GM12865 (cell line): Measurements from ENCODE around the gene FASN.
A peak's percentile ranks its signal among the peaks of the same experiment; 100 is the strongest.
"Not testable (repeated sequence)": the region's sequence is repeated elsewhere in the genome, so short reads cannot be mapped to it uniquely, and the experiment has no call there.

Experiments used
- DNase-seq: peaks from one replicate; pipeline ENCODE4 v3.0.0; 2010; ENCODE audit warnings: low read depth
- H3K4me3 ChIP-seq: 2 replicates; pipeline ENCODE4 v1.5.1; 2011; ENCODE audit warnings: mild to moderate bottlenecking, low read depth, low read length, control low read depth
- CTCF ChIP-seq: IDR thresholded peaks from 2 replicates; pipeline ENCODE4 v1.5.1; 2011; ENCODE audit warnings: low read length, control low read depth, low read depth, inconsistent platforms; ENCODE audit not compliant: insufficient read depth; ENCODE audit errors: missing control alignments

Gene FASN

GRCh38 chr17:82043507-82043906 lies 54.5 kb downstream of the FASN start:
- H3K4me3 ChIP-seq, result no peak overlapping the region
- TF ChIP-seq CTCF, result no peak
- no peak for DNase-seq

- TF ChIP-seq CTCF, result no peak
- no peak overlapping the region for H3K4me3 ChIP-seq
- DNase-seq, result no peak
Measured at GRCh38 chr17:82042649-82043048, 55.4 kb downstream of the FASN start.

- TF ChIP-seq CTCF, result no peak
- DNase-seq, result no peak
Measured at GRCh38 chr17:82041144-82041814, 56.8 kb downstream of the FASN start.

GRCh38 chr17:82039695-82040299 lies 58.2 kb downstream of the FASN start:
- TF ChIP-seq CTCF, result no peak

More at GRCh38 chr17:82041144-82041814, 56.8 kb downstream of the FASN start:
- no peak overlapping the region for H3K4me3 ChIP-seq

GRCh38 chr17:82038796-82039409 lies 59.1 kb downstream of the FASN start:
- peak; percentile 35 for DNase-seq
- not testable (repeated sequence) for H3K4me3 ChIP-seq

More at GRCh38 chr17:82039695-82040299, 58.2 kb downstream of the FASN start:
- no peak for DNase-seq
- H3K4me3 ChIP-seq, result no peak overlapping the region

- DNase-seq, result no peak
- TF ChIP-seq CTCF, result no peak
- H3K4me3 ChIP-seq, result peak overlapping the region; percentile 49
Measured at GRCh38 chr17:82037889-82038195, 60.2 kb downstream of the FASN start.

GRCh38 chr17:82037092-82037888 lies 60.7 kb downstream of the FASN start, which contains the start of gene DCXR:
Gene DCXR (minus strand): TSS chr17:82037697. CDS start chr17:82037682, 15 bp downstream.
- DNase-seq, result peak; percentile 98
- peak within 1 kb of the TSS; percentile 61 for H3K4me3 ChIP-seq
- peak; percentile 95 for TF ChIP-seq CTCF
